WTC11 (cell line): ENCODE results near the gene HLCS. TPM values are rescaled to one million over a fixed set of nuclear protein-coding genes. Genes with fewer than 3 reads are reported as not detected.
"Not testable (repeated sequence)": the region's sequence is repeated elsewhere in the genome, so short reads cannot be mapped to it uniquely, and the experiment has no call there.

ENCODE experiments used
- ATAC-seq: fragments of 200-7000 bp; cut with Tn5 transposase; 2 replicates; pipeline ENCODE4 v1.10.0; 2021; ENCODE audit warnings: mild to moderate bottlenecking, moderate library complexity
- CTCF ChIA-PET: fragments of 300-600 bp; sonication (Branson Sonifier 250); formaldehyde crosslinking; loops from one replicate; lab custom pipeline; 2021; ENCODE audit warnings: antibody characterized with exemption; lab: Charles Lee
- POLR2A ChIA-PET: fragments of 350-600 bp; sonication (Branson Sonifier 250); formaldehyde crosslinking; loops from one replicate; lab custom pipeline; 2021; ENCODE audit warnings: antibody characterized with exemption; lab: Charles Lee
- DNase-seq: peaks from one replicate; pipeline ENCODE4 v3.0.0; 2021; ENCODE audit warnings: low spot score
- H3K27ac Mint-ChIP-seq: 2 replicates; pipeline ENCODE4 v1.8.0; 2021; ENCODE audit warnings: mixed read lengths
- H3K27me3 Mint-ChIP-seq: 2 replicates; pipeline ENCODE4 v1.8.0; 2021; ENCODE audit warnings: low read depth, mild to moderate bottlenecking, moderate library complexity, mixed read lengths
- H3K36me3 Mint-ChIP-seq: 2 replicates; pipeline ENCODE4 v1.8.0; 2021; ENCODE audit warnings: mixed read lengths
- H3K4me1 Mint-ChIP-seq: 2 replicates; pipeline ENCODE4 v1.8.0; 2022; ENCODE audit warnings: mixed read lengths
- H3K4me3 Mint-ChIP-seq: 2 replicates; pipeline ENCODE4 v1.8.0; 2021; ENCODE audit warnings: mild to moderate bottlenecking, moderate library complexity, mixed read lengths
- H3K9me3 Mint-ChIP-seq: 2 replicates; pipeline ENCODE4 v1.8.0; 2021; ENCODE audit warnings: mixed read lengths
- E2F1 ChIP-seq: sonication (generic); formaldehyde crosslinking; IDR thresholded peaks from 2 replicates; pipeline ENCODE4 v1.8.0; 2022; ENCODE audit warnings: mild to moderate bottlenecking, missing genetic modification reagents
- ESRRA ChIP-seq: sonication (generic); formaldehyde crosslinking; IDR thresholded peaks from 2 replicates; pipeline ENCODE4 v1.8.1; 2022; ENCODE audit warnings: mild to moderate bottlenecking, missing genetic modification reagents, borderline replicate concordance
- ETV6 ChIP-seq: sonication (generic); formaldehyde crosslinking; IDR thresholded peaks from 2 replicates; pipeline ENCODE4 v1.8.1; 2022; ENCODE audit warnings: mild to moderate bottlenecking, missing genetic modification reagents
- FOXK1 ChIP-seq: sonication (generic); formaldehyde crosslinking; IDR thresholded peaks from 2 replicates; pipeline ENCODE4 v1.8.0; 2022; ENCODE audit warnings: mild to moderate bottlenecking, moderate library complexity, missing genetic modification reagents
- FOXP1 ChIP-seq: sonication (generic); formaldehyde crosslinking; IDR thresholded peaks from 2 replicates; pipeline ENCODE4 v1.8.0; 2022; ENCODE audit warnings: missing genetic modification reagents, mild to moderate bottlenecking, moderate library complexity, borderline replicate concordance
- JAZF1 ChIP-seq: fragments of 250-450 bp; sonication (Bioruptor Pico); IDR thresholded peaks from 2 replicates; pipeline ENCODE4 v1.9.0; 2021; ENCODE audit warnings: moderate library complexity, mild to moderate bottlenecking, inconsistent platforms
- MAX ChIP-seq: sonication (generic); formaldehyde crosslinking; IDR thresholded peaks from 2 replicates; pipeline ENCODE4 v1.8.0; 2022; ENCODE audit warnings: mild to moderate bottlenecking, missing genetic modification reagents
- PREB ChIP-seq: sonication (generic); formaldehyde crosslinking; IDR thresholded peaks from 2 replicates; pipeline ENCODE4 v1.8.1; 2022; ENCODE audit warnings: mild to moderate bottlenecking, missing genetic modification reagents, moderate library complexity, borderline replicate concordance
- SMAD3 ChIP-seq: sonication (generic); formaldehyde crosslinking; IDR thresholded peaks from 2 replicates; pipeline ENCODE4 v1.8.0; 2022; ENCODE audit warnings: missing genetic modification reagents, mild to moderate bottlenecking, borderline replicate concordance
- TCF7 ChIP-seq: sonication (generic); formaldehyde crosslinking; IDR thresholded peaks from 2 replicates; pipeline ENCODE4 v1.8.0; 2022; ENCODE audit warnings: mild to moderate bottlenecking, low read depth, missing genetic modification reagents, moderate library complexity
- TEAD1 ChIP-seq: sonication (generic); formaldehyde crosslinking; IDR thresholded peaks from 2 replicates; pipeline ENCODE4 v1.8.0; 2022; ENCODE audit warnings: mild to moderate bottlenecking, missing genetic modification reagents
- ZNF232 ChIP-seq: sonication (generic); formaldehyde crosslinking; IDR thresholded peaks from 2 replicates; pipeline ENCODE4 v1.8.0; 2022; ENCODE audit warnings: mild to moderate bottlenecking, missing genetic modification reagents
- ZNF263 ChIP-seq: sonication (generic); formaldehyde crosslinking; IDR thresholded peaks from 2 replicates; pipeline ENCODE4 v1.8.1; 2022; ENCODE audit warnings: low read depth, mild to moderate bottlenecking, moderate library complexity, missing genetic modification reagents
- ZNF396 ChIP-seq: fragments of 250-450 bp; sonication (Bioruptor Pico); IDR thresholded peaks from 2 replicates; pipeline ENCODE4 v1.8.0; 2021; ENCODE audit warnings: mild to moderate bottlenecking, moderate library complexity, borderline replicate concordance
- ZNF416 ChIP-seq: fragments of 250-450 bp; sonication (Bioruptor Pico); IDR thresholded peaks from 2 replicates; pipeline ENCODE4 v1.9.0; 2021; ENCODE audit warnings: mild to moderate bottlenecking, inconsistent platforms
- total RNA-seq: library from RNA; stranded (reverse); gene quantifications from 3 replicates; pipeline ENCODE4 v1.2.3, GENCODE V29; 2021
- TF ChIP-seq, protein P1 (sequence below): sonication (generic); formaldehyde crosslinking; IDR thresholded peaks from 2 replicates; pipeline ENCODE4 v1.8.1; 2022; ENCODE audit warnings: mild to moderate bottlenecking, moderate library complexity, missing genetic modification reagents
- TF ChIP-seq, protein P2 (sequence below): sonication (generic); formaldehyde crosslinking; IDR thresholded peaks from 2 replicates; pipeline ENCODE4 v1.8.1; 2023; ENCODE audit warnings: mild to moderate bottlenecking, missing genetic modification reagents, borderline replicate concordance
- TF ChIP-seq, protein P3 (sequence below): sonication (generic); formaldehyde crosslinking; IDR thresholded peaks from 2 replicates; pipeline ENCODE4 v1.8.1; 2022; ENCODE audit warnings: low read depth, mild to moderate bottlenecking, moderate library complexity, missing genetic modification reagents, borderline replicate concordance
- TF ChIP-seq, protein P4 (sequence below): fragments of 250-450 bp; sonication (Bioruptor Pico); IDR thresholded peaks from 2 replicates; pipeline ENCODE4 v1.8.0; 2021; ENCODE audit warnings: mild to moderate bottlenecking
- TF ChIP-seq, protein P5 (sequence below): sonication (generic); formaldehyde crosslinking; IDR thresholded peaks from 2 replicates; pipeline ENCODE4 v1.8.1; 2023; ENCODE audit warnings: mild to moderate bottlenecking, moderate library complexity, missing genetic modification reagents

The HLCS gene
- total RNA-seq, 1 experiment from 2014 or later = 9.3 TPM

- Mint-ChIP-seq H3K4me3 (no peak overlapping the region), H3K36me3 (no peaks in the 10 kb centered on the region), H3K4me1 (peaks cover 20% of the 10 kb centered on the region), H3K27ac (no peak overlapping the region), H3K9me3 (no peaks in the 10 kb centered on the region), H3K27me3 (no peaks in the 10 kb centered on the region)
- ChIA-PET CTCF (interaction anchor here (1.3 kb wide), 1 partner anchor 37 kb away, joined by 6 read pairs; no protein-coding TSS in a partner anchor), POLR2A (no interaction called here)
- ATAC-seq (no peak), DNase-seq (no peak)
- TF ChIP-seq, protein P1, sequence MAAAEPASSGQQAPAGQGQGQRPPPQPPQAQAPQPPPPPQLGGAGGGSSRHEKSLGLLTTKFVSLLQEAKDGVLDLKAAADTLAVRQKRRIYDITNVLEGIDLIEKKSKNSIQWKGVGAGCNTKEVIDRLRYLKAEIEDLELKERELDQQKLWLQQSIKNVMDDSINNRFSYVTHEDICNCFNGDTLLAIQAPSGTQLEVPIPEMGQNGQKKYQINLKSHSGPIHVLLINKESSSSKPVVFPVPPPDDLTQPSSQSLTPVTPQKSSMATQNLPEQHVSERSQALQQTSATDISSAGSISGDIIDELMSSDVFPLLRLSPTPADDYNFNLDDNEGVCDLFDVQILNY (CRISPR knock-in tag) = no peak
- TF ChIP-seq, protein P2, sequence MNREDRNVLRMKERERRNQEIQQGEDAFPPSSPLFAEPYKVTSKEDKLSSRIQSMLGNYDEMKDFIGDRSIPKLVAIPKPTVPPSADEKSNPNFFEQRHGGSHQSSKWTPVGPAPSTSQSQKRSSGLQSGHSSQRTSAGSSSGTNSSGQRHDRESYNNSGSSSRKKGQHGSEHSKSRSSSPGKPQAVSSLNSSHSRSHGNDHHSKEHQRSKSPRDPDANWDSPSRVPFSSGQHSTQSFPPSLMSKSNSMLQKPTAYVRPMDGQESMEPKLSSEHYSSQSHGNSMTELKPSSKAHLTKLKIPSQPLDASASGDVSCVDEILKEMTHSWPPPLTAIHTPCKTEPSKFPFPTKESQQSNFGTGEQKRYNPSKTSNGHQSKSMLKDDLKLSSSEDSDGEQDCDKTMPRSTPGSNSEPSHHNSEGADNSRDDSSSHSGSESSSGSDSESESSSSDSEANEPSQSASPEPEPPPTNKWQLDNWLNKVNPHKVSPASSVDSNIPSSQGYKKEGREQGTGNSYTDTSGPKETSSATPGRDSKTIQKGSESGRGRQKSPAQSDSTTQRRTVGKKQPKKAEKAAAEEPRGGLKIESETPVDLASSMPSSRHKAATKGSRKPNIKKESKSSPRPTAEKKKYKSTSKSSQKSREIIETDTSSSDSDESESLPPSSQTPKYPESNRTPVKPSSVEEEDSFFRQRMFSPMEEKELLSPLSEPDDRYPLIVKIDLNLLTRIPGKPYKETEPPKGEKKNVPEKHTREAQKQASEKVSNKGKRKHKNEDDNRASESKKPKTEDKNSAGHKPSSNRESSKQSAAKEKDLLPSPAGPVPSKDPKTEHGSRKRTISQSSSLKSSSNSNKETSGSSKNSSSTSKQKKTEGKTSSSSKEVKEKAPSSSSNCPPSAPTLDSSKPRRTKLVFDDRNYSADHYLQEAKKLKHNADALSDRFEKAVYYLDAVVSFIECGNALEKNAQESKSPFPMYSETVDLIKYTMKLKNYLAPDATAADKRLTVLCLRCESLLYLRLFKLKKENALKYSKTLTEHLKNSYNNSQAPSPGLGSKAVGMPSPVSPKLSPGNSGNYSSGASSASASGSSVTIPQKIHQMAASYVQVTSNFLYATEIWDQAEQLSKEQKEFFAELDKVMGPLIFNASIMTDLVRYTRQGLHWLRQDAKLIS (CRISPR knock-in tag) = no peak
- TF ChIP-seq ESRRA (CRISPR knock-in tag) (no peak), ZNF396 (no peak), TCF7 (CRISPR knock-in tag) (no peak), ETV6 (CRISPR knock-in tag) (no peak), ZNF416 (no peak), FOXP1 (CRISPR knock-in tag) (no peak), SMAD3 (CRISPR knock-in tag) (no peak), MAX (no peak), JAZF1 (CRISPR knock-in tag) (no peak)
- TF ChIP-seq, protein P3, sequence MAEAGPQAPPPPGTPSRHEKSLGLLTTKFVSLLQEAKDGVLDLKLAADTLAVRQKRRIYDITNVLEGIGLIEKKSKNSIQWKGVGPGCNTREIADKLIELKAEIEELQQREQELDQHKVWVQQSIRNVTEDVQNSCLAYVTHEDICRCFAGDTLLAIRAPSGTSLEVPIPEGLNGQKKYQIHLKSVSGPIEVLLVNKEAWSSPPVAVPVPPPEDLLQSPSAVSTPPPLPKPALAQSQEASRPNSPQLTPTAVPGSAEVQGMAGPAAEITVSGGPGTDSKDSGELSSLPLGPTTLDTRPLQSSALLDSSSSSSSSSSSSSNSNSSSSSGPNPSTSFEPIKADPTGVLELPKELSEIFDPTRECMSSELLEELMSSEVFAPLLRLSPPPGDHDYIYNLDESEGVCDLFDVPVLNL (CRISPR knock-in tag) = no peak
- TF ChIP-seq, protein P4, sequence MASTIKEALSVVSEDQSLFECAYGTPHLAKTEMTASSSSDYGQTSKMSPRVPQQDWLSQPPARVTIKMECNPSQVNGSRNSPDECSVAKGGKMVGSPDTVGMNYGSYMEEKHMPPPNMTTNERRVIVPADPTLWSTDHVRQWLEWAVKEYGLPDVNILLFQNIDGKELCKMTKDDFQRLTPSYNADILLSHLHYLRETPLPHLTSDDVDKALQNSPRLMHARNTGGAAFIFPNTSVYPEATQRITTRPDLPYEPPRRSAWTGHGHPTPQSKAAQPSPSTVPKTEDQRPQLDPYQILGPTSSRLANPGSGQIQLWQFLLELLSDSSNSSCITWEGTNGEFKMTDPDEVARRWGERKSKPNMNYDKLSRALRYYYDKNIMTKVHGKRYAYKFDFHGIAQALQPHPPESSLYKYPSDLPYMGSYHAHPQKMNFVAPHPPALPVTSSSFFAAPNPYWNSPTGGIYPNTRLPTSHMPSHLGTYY = no peak
Observed at GRCh38 chr21:36816561-36817130, 149.8 kb downstream of the HLCS start.

- H3K36me3 Mint-ChIP-seq = not testable (repeated sequence)
- CTCF ChIA-PET = interaction anchor here (1.3 kb wide), 1 partner anchor 38 kb away, joined by 6 read pairs; no protein-coding TSS in a partner anchor
Observed at GRCh38 chr21:36816026-36816425, 150.4 kb downstream of the HLCS start.

DNA sequence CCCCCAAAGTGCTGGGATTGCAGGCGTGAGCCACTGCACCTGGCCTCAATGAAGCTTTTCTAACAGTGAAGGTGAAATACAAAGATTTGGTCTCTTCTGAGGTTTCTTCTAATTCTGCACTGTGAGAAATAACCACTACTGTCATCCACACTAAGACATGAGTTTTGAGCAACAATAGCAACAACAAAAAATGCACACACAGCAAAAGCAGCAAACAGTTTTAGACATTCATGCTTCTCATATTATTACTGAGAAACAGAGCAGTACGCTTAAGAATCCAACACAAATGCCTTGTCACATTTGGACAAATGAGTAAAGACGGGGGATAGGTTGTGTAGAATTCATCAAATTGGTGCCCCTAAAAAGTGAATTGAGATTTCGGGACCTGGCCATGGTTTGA lies 151.2 kb downstream of the HLCS start:
- Mint-ChIP-seq H3K27ac (no peak overlapping the region), H3K36me3 (no peaks in the 10 kb centered on the region), H3K4me3 (no peak overlapping the region), H3K4me1 (peaks cover 12% of the 10 kb centered on the region), H3K9me3 (no peaks in the 10 kb centered on the region), H3K27me3 (no peaks in the 10 kb centered on the region)
- no peak for DNase-seq
- no peak for ATAC-seq
- CTCF ChIA-PET = no interaction called here
- POLR2A ChIA-PET = no interaction called here
- TF ChIP-seq ZNF232 = no peak
- no peak for TF ChIP-seq TEAD1 (CRISPR knock-in tag)
- no peak for TF ChIP-seq FOXK1 (CRISPR knock-in tag)
- no peak for TF ChIP-seq PREB (CRISPR knock-in tag)
- no peak for TF ChIP-seq E2F1 (CRISPR knock-in tag)
- TF ChIP-seq, protein P5, sequence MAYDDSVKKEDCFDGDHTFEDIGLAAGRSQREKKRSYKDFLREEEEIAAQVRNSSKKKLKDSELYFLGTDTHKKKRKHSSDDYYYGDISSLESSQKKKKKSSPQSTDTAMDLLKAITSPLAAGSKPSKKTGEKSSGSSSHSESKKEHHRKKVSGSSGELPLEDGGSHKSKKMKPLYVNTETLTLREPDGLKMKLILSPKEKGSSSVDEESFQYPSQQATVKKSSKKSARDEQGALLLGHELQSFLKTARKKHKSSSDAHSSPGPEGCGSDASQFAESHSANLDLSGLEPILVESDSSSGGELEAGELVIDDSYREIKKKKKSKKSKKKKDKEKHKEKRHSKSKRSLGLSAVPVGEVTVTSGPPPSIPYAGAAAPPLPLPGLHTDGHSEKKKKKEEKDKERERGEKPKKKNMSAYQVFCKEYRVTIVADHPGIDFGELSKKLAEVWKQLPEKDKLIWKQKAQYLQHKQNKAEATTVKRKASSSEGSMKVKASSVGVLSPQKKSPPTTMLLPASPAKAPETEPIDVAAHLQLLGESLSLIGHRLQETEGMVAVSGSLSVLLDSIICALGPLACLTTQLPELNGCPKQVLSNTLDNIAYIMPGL (CRISPR knock-in tag) = no peak
- no peak for TF ChIP-seq ZNF263 (CRISPR knock-in tag)

More at GRCh38 chr21:36816026-36816425, 150.4 kb downstream of the HLCS start:
- H3K4me3 Mint-ChIP-seq, H3K27ac Mint-ChIP-seq, H3K27me3 Mint-ChIP-seq, ATAC-seq, H3K9me3 Mint-ChIP-seq, POLR2A ChIA-PET, DNase-seq: not testable (repeated sequence)
- H3K4me1 Mint-ChIP-seq = peaks cover 19% of the 10 kb centered on the region
